Spinal cord (tissue), 10 donors: ENCODE results near the gene PDK2. TPM values are rescaled to one million over a fixed set of nuclear protein-coding genes. Genes with fewer than 3 reads are reported as not detected.
A peak's percentile ranks its signal among the peaks of the same experiment; 100 is the strongest.

ENCODE experiments used
- DNase-seq, 6 donors: peaks; one replicate each; pipeline versions ENCODE4 v3.0.0 to v3.0.0-alpha.2; 2013 to 2015; ENCODE audit warnings: low spot score in 6 of 6, low read depth in 4 of 6
- H3K27ac ChIP-seq: one replicate; pipeline ENCODE4 v1.5.1; 2013; ENCODE audit warnings: low read depth, low read length, control low read depth
- H3K27me3 ChIP-seq: one replicate; pipeline ENCODE4 v1.6.1; 2013; ENCODE audit warnings: low read length; ENCODE audit not compliant: control insufficient read depth, insufficient read depth
- H3K36me3 ChIP-seq: one replicate; pipeline ENCODE4 v1.6.1; 2013; ENCODE audit warnings: low read length; ENCODE audit not compliant: control insufficient read depth, insufficient read depth
- H3K4me1 ChIP-seq: one replicate; pipeline ENCODE4 v1.6.1; 2013; ENCODE audit warnings: low read length; ENCODE audit not compliant: control insufficient read depth, insufficient read depth
- H3K4me3 ChIP-seq: one replicate; pipeline ENCODE4 v1.5.1; 2013; ENCODE audit warnings: low read depth, low read length, control low read depth
- H3K9me3 ChIP-seq: one replicate; pipeline ENCODE4 v1.6.1; 2013; ENCODE audit warnings: low read length; ENCODE audit not compliant: control insufficient read depth, insufficient read depth
- WGBS: methylation state at CpG from one replicate; pipeline ENCODE4 v1.1.5; 2013; ENCODE audit warnings: missing lambda C conversion rate; ENCODE audit not compliant: insufficient coverage; 5-methylcytosine and 5-hydroxymethylcytosine counted together
- polyA plus RNA-seq, 2 donors: library from polyadenylated mRNA; unstranded; fragments of 120-200 nt; gene quantifications; one replicate each; pipeline ENCODE4 v1.2.1, GENCODE V29; 2013; ENCODE audit not compliant: insufficient read length in 2 of 2
- total RNA-seq, 2 donors: library from RNA; depleted of rRNA in 1 of 2; stranded (reverse); fragments of 120-200 nt in 1 of 2; fragments of >200 nt in 1 of 2; gene quantifications; one replicate each; pipeline versions ENCODE4 v1.2.3 to v1.2.4, GENCODE V29; 2013 to 2014
- donor health status: healthy.

PDK2 gene
- total and polyA plus RNA-seq, 4 donors: 14.7 to 56.1 (median 42.7) TPM

DNA sequence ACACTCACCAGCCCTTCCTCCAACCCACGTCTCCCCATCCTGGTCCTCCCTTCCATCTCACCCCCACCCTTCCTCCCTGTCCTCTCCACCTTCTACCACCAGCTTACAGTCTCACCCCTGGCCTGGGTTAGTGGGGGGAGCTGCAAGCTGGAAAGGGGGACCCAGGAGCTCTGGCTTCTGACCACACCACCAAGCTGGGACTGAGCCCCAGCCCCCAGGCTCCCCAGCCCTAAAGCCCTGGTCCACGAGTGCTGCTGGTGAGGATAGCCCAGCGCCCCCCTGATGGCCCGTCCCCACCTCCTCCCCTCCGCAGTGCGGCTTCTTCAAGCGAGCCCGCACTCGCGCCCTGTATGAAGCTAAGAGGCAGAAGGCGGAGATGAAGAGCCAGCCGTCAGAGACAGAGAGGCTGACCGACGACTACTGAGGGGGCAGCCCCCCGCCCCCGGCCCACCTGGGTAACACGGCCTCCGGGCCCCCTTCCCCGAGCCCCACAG, 7.2 kb upstream of the PDK2 start:
- DNase-seq: no peak
- 82% methylated on average over 18 of the region's 19 CpGs for WGBS
- Histone ChIP-seq H3K36me3 (peaks cover 33% of the 10 kb centered on the region), H3K27me3 (no peaks in the 10 kb centered on the region), H3K27ac (no peak overlapping the region), H3K4me1 (no peaks in the 10 kb centered on the region), H3K9me3 (no peaks in the 10 kb centered on the region), H3K4me3 (no peak overlapping the region)

DNA sequence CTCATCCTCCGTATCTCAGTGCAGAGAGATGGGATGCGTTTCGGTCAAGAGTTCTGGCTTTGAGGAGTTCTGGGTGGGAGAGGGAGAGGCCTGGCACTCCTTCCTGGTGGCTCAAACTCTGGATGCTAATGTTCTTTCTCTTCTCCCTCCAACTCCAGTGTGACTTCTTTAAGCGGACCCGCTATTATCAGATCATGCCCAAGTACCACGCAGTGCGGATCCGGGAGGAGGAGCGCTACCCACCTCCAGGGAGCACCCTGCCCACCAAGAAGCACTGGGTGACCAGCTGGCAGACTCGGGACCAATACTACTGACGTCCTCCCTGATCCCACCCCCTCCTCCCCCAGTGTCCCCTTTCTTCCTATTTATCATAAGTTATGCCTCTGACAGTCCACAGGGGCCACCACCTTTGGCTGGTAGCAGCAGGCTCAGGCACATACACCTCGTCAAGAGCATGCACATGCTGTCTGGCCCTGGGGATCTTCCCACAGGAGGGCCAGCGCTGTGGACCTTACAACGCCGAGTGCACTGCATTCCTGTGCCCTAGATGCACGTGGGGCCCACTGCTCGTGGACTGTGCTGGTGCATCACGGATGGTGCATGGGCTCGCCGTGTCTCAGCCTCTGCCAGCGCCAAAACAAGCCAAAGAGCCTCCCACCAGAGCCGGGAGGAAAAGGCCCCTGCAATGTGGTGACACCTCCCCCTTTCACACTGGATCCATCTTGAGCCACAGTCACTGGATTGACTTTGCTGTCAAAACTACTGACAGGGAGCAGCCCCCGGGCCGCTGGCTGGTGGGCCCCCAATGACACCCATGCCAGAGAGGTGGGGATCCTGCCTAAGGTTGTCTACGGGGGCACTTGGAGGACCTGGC, 6.0 kb upstream of the PDK2 start:
- WGBS: 79% methylated on average over 22 of the region's 25 CpGs
- no peak overlapping the region for H3K4me3 ChIP-seq
- no peaks in the 10 kb centered on the region for H3K4me1 ChIP-seq
- peaks cover 33% of the 10 kb centered on the region for H3K36me3 ChIP-seq
- no peak for DNase-seq
- H3K9me3 ChIP-seq: no peaks in the 10 kb centered on the region
- no peaks in the 10 kb centered on the region for H3K27me3 ChIP-seq
- no peak overlapping the region for H3K27ac ChIP-seq

DNA sequence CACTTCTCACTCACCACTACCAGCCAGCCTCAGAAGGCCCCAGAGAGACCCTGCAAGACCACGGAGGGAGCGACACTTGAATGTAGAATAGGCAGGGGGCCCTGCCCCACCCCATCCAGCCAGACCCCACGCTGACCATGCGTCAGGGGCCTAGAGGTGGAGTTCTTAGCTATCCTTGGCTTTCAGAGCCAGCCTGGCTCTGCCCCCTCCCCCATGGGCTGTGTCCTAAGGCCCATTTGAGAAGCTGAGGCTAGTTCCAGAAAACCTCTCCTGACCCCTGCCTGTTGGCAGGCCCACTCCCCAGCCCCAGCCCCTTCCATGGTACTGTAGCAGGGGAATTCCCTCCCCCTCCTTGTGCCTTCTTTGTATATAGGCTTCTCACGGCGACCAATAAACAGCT, 5.1 kb upstream of the PDK2 start:
- Histone ChIP-seq H3K27me3 (no peaks in the 10 kb centered on the region), H3K36me3 (peaks cover 33% of the 10 kb centered on the region), H3K4me1 (peaks cover 6% of the 10 kb centered on the region), H3K9me3 (no peaks in the 10 kb centered on the region), H3K27ac (no peak overlapping the region), H3K4me3 (no peak overlapping the region)
- WGBS: 61% methylated on average over 4 of the region's 6 CpGs
- no peak for DNase-seq

DNA sequence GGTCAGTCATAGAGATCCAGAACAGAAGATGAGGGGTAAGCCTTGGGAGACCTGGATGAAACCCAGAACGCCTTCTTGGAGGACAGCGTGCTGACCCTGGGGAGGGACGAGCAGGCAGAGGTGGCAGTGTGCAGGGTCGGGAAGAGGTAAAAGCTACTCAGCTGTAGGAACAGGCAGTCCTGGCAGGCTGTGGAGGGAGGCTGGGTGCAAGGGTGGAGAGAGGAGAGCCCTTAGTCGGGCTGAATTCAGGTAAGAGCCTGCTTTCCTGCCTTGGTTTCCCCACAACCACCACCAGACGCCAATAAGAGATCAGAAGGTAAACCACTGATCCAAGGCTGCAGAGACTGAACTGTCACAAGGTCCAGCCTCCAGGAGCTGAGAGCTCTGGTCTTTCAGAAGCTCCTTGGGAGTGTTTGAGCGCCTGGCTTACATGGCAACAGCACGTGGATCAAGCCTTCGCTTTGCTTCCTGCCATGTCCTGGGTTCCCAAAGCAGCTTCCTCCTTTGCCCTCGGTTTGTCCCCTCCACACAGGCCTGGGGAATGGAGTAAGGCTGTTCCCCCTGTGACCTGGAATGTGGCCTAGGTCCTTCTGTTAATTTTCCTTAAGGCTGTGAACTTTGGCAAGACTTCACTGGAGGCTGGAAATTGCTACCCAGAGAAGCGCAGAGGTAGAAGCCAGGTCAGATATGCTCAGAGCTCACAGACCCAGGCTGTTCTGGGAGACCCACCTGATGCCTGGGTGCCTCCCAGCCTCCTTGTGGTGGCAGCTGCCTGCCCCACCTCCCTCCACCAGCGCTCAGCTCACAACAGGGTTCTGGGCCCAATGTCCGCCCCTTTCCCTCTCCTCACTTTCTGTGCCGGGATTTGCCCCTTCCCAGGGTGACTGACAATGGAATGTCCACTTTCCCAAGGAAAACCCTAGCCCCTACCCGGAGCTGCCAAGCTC, 3.9 kb upstream of the PDK2 start:
- H3K27me3 ChIP-seq: no peaks in the 10 kb centered on the region
- peaks cover 33% of the 10 kb centered on the region for H3K36me3 ChIP-seq
- H3K4me1 ChIP-seq: peaks cover 15% of the 10 kb centered on the region
- no peak overlapping the region for H3K4me3 ChIP-seq
- no peak for DNase-seq
- WGBS: 61% methylated on average over 14 of the region's 15 CpGs
- no peaks in the 10 kb centered on the region for H3K9me3 ChIP-seq
- H3K27ac ChIP-seq: no peak overlapping the region

DNA sequence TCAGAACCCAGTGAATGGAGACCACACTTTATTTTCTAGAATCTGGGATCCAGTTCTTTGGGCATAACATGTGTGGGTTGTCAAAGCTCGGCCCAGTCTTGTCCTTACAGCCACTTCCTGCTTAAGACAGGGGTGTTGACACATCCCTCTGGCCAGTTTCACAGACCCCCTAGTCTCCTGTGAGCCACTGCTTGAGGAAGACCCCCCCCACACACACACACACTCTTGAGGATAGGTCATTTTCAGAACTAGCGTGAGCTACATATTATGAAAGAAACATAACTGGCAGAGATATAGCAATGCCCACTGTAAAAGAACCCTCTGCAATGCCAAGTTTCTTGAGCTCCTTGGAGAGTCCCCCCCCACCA, 3.2 kb upstream of the PDK2 start:
- peaks cover 36% of the 10 kb centered on the region for H3K36me3 ChIP-seq
- H3K27me3 ChIP-seq: no peaks in the 10 kb centered on the region
- peaks cover 22% of the 10 kb centered on the region for H3K4me1 ChIP-seq
- DNase-seq: no peak
- WGBS: no CpG with 5 or more reads among the region's 2 CpGs
- H3K4me3 ChIP-seq: no peak overlapping the region
- H3K27ac ChIP-seq: no peak overlapping the region
- H3K9me3 ChIP-seq: no peaks in the 10 kb centered on the region

DNA sequence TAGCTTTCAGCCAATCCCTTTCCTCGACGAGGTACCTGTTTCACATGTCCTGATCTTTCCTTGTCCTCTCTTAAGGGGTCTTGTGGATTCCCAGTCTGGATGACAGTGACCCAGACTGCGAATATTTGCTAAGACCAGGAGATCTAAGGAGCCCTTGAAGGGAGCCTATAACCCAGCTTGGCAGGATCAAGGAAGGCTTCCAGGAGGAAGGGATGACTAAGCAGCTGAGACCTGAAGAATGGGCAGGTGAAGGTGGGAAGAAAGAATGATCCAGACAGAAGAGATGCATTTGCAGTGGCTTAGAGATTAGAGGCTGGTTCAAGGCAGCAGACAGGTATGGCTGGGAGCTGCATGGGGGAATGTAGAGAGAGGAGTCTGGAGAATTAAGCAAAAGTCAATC, 1.9 kb upstream of the PDK2 start:
- 95% methylated on average over 3 of the region's 3 CpGs for WGBS
- no peak for DNase-seq
- no peak overlapping the region for H3K27ac ChIP-seq
- H3K4me1 ChIP-seq: peaks cover 26% of the 10 kb centered on the region
- no peak overlapping the region for H3K4me3 ChIP-seq
- H3K27me3 ChIP-seq: no peaks in the 10 kb centered on the region
- no peaks in the 10 kb centered on the region for H3K9me3 ChIP-seq
- peaks cover 38% of the 10 kb centered on the region for H3K36me3 ChIP-seq

DNA sequence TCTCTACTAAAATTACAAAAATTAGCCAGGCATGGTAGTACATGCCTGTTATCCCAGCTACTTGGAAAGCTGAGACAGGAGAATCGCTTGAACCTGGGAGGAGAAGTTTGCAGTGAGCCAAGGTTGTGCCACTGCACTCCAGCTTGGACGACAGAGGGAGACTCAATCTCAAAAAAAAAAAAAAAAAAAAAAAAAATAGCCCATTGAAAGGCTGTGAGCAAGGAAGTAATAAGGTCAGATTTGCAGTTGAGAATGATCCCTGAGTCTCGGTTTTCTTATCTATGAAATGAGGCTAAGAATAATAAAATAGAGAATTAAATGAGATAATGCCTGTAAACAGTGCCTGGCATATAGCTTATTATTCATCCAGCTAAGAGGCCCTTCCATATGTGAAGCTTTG, 1.3 kb upstream of the PDK2 start:
- WGBS: 50% methylated on average over 1 of the region's 3 CpGs
- Histone ChIP-seq H3K4me3 (no peak overlapping the region), H3K4me1 (peaks cover 26% of the 10 kb centered on the region), H3K36me3 (peaks cover 38% of the 10 kb centered on the region), H3K9me3 (no peaks in the 10 kb centered on the region), H3K27me3 (no peaks in the 10 kb centered on the region), H3K27ac (peak overlapping the region; percentile 91)
- DNase-seq: no peak

DNA sequence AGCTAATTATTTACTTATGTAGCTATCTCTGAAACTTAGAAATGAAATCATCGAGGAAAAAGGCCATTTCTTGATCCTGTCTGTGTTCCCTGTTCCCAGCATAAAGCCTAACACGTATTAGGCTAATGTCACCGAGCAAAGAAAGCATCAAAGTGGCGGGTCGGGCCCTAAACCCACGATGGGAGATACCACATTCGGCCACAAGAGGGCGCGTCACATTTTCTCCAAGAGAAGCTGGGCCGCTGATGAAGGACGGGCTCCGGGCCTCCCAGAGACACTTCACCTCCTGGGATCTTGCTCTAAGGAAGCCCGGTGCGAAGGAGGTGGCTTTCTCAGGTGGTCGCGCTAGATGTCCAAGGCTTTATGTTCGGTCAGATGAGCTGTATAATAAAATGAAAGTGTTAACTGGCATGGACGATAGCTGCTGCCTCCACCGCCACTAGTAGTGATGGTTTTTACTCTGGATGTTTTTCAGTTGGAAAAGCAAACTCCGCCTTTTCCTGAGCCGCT, 853 bp upstream of the PDK2 start:
- peaks cover 38% of the 10 kb centered on the region for H3K36me3 ChIP-seq
- H3K4me1 ChIP-seq: peaks cover 26% of the 10 kb centered on the region
- H3K4me3 ChIP-seq: peak overlapping the region; percentile 89
- DNase-seq: peak; percentile 89 to 98 (median 92)
- peak overlapping the region; percentile 91 for H3K27ac ChIP-seq
- no peaks in the 10 kb centered on the region for H3K9me3 ChIP-seq
- WGBS: 0% methylated on average over 21 of the region's 21 CpGs
- no peaks in the 10 kb centered on the region for H3K27me3 ChIP-seq

DNA sequence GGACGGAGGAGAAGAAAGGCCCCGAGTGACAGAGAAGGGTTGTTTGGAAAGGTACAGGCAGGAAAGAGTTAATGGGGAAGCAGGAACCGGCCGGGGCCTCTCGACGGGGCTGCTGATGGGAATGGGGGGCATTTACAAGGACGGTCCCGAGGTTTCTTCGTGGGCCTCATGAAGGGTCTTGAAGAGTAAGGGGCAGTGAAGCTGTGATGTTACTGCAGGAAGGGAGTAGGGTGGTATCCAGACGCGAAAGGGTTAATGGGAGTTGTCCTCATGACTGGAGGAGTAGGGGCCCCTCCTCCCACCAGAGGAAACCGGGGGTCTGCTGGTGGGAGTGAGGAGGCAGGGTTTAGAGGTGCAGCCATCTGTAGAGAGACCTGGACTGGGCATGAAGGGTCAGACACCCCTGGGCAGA, 481 bp downstream of the PDK2 start:
- H3K4me1 ChIP-seq: peaks cover 26% of the 10 kb centered on the region
- peak overlapping the region; percentile 52 for H3K27ac ChIP-seq
- no peaks in the 10 kb centered on the region for H3K9me3 ChIP-seq
- peaks cover 37% of the 10 kb centered on the region for H3K36me3 ChIP-seq
- DNase-seq: peak in 4 of 6 donors; percentile 29 to 87 (median 64)
- H3K4me3 ChIP-seq: peak overlapping the region; percentile 89
- no peaks in the 10 kb centered on the region for H3K27me3 ChIP-seq
- under 1% methylated on average over 11 of the region's 12 CpGs for WGBS
